ENCODE data around the gene ADD2. TPM values are rescaled to one million over a fixed set of nuclear protein-coding genes. Genes with fewer than 3 reads are reported as not detected.
A peak's percentile ranks its signal among the peaks of the same experiment; 100 is the strongest.

ADD2 gene
- total and polyA plus RNA-seq, 2 experiments from 2014 or later, result 34.6 to 223 TPM

- Histone ChIP-seq H3F3A (replicated peaks; ENCODE audit: low read depth) (no peaks in the 10 kb centered on the region; the same call in 1 of the 2 replicates), H3K4me1 (ENCODE audit: insufficient read depth) (peaks cover 50% of the 10 kb centered on the region), H2AFZ (no peak overlapping the region), H3K79me2 (replicated peaks; ENCODE audit: insufficient read depth) (peaks cover 99% of the 10 kb centered on the region), H3K4me3 (no peak overlapping the region), H3K4me2 (no peak overlapping the region), H3K9me2 (ENCODE audit: insufficient read depth) (no peaks in the 10 kb centered on the region), H4K20me1 (replicated peaks; ENCODE audit: insufficient read depth) (peaks cover 74% of the 10 kb centered on the region), H3K36me3 (ENCODE audit: insufficient read depth) (no peaks in the 10 kb centered on the region; the same call in 1 of the 2 replicates), H3K27me3 (ENCODE audit: insufficient read depth) (no peaks in the 10 kb centered on the region), H3K27ac (ENCODE audit: low read depth) (no peak overlapping the region)
- Mint-ChIP-seq H3K4me3 (no peak overlapping the region), H3K4me1 (peaks cover 83% of the 10 kb centered on the region), H3K27ac (0 out of 2 replicates have a peak overlapping the region, but pooled peaks have one; percentile 15), H3K9me3 (no peaks in the 10 kb centered on the region), H3K27me3 (ENCODE audit: insufficient read depth, low read depth, poor library complexity) (peaks cover 15% of the 10 kb centered on the region), H3K36me3 (ENCODE audit: low read depth) (peaks cover 6% of the 10 kb centered on the region)
- ATAC-seq (no peak), DNase-seq (ENCODE audit: low spot score) (no peak)
- TF ChIP-seq POLR2AphosphoS5 (IDR thresholded peaks at IDR 0.05; ENCODE audit: low read depth) (no peak), JUNB (IDR thresholded peaks at IDR 0.05; ENCODE audit: unreplicated experiment) (no peak), NANOG (IDR thresholded peaks at IDR 0.05; ENCODE audit: borderline replicate concordance) (no peak), CTCF (conservative IDR thresholded peaks at IDR 0.05; ENCODE audit: low read depth in 2 of 2) (no peak), ZNF462 (CRISPR knock-in tag; IDR thresholded peaks at IDR 0.05) (no peak), REST (IDR thresholded peaks at IDR 0.05; ENCODE audit: unreplicated experiment) (no peak), EZH2phosphoT487 (IDR thresholded peaks at IDR 0.05; ENCODE audit: unreplicated experiment) (no peak), CREB1 (CRISPR knock-in tag; IDR thresholded peaks at IDR 0.05; ENCODE audit: low read depth) (no peak), EZH2 (IDR thresholded peaks at IDR 0.05; ENCODE audit: low read depth, unreplicated experiment) (no peak), ZNF114 (CRISPR knock-in tag; IDR thresholded peaks at IDR 0.05) (no peak), ETS1 (IDR thresholded peaks at IDR 0.05) (no peak), STAT1 (IDR thresholded peaks at IDR 0.05; ENCODE audit: unreplicated experiment) (no peak), ZNF331 (CRISPR knock-in tag; IDR thresholded peaks at IDR 0.05; ENCODE audit: low read depth) (no peak)
Observed at GRCh38 chr2:70717431-70718038, 50.5 kb downstream of the ADD2 start.

Measured in GM23338 (cell line).